HepG2 (cell line): ENCODE data around the gene REEP6. TPM values are rescaled to one million over a fixed set of nuclear protein-coding genes. Genes with fewer than 3 reads are reported as not detected.

Source experiments
- ATF7 ChIP-seq, 2 experiments: fragments of 450-650 bp in 1 of 2; sonication (generic) in 1 of 2; formaldehyde crosslinking in 1 of 2; IDR thresholded peaks; 2 replicates each; pipeline versions ENCODE4 v1.4.0 to v1.6.1; 2016 to 2020; ENCODE audit warnings: antibody characterized with exemption in 1 of 2, mild to moderate bottlenecking in 1 of 2, missing genetic modification reagents in 1 of 2
- FOXK1 ChIP-seq: sonication (generic); formaldehyde crosslinking; IDR thresholded peaks from 2 replicates; pipeline ENCODE4 v1.4.0; 2020; ENCODE audit warnings: low read depth, missing genetic modification reagents, borderline replicate concordance
- HNF4A ChIP-seq: sonication (generic); formaldehyde crosslinking; IDR thresholded peaks from 2 replicates; pipeline ENCODE4 v1.4.0; 2020; ENCODE audit warnings: missing genetic modification reagents
- ISL2 ChIP-seq: sonication (generic); formaldehyde crosslinking; IDR thresholded peaks from 2 replicates; pipeline ENCODE4 v1.5.0; 2020; ENCODE audit warnings: missing genetic modification reagents
- LCORL ChIP-seq, 2 experiments: fragments of 450-650 bp in 1 of 2; sonication (generic) in 1 of 2; formaldehyde crosslinking in 1 of 2; IDR thresholded peaks; 2 replicates each; pipeline versions ENCODE4 v1.5.0 to v1.6.1; 2017 to 2020; ENCODE audit warnings: antibody characterized with exemption in 1 of 2, missing genetic modification reagents in 1 of 2
- MXI1 ChIP-seq: IDR thresholded peaks from 3 replicates; pipeline ENCODE4 v1.6.1; 2012; ENCODE audit warnings: low read depth, low read length, inconsistent platforms, borderline replicate concordance
- NCOR1 ChIP-seq: fragments of 200-600 bp; sonication (generic); IDR thresholded peaks from 2 replicates; pipeline ENCODE4 v1.7.0; 2017; ENCODE audit warnings: antibody characterized with exemption, low read length, borderline replicate concordance
- NFATC3 ChIP-seq: sonication (generic); formaldehyde crosslinking; IDR thresholded peaks from 2 replicates; pipeline ENCODE4 v1.5.1; 2020; ENCODE audit warnings: mild to moderate bottlenecking, missing genetic modification reagents
- NFKB2 ChIP-seq: sonication (generic); formaldehyde crosslinking; IDR thresholded peaks from 2 replicates; pipeline ENCODE4 v1.4.0; 2020; ENCODE audit warnings: missing genetic modification reagents, borderline replicate concordance
- NR1H2 ChIP-seq: sonication (generic); formaldehyde crosslinking; IDR thresholded peaks from 2 replicates; pipeline ENCODE4 v1.8.1; 2022; ENCODE audit warnings: low read depth, missing genetic modification reagents, borderline replicate concordance
- RBFOX2 ChIP-seq: fragments of 200-400 bp; formaldehyde crosslinking; IDR thresholded peaks from 2 replicates; pipeline ENCODE4 v1.6.1; 2017; ENCODE audit warnings: low read depth, mild to moderate bottlenecking, low read length
- SIN3B ChIP-seq: fragments of 150-350 bp; IDR thresholded peaks from 2 replicates; pipeline ENCODE4 v1.6.1; 2014; ENCODE audit warnings: low read length
- SOX6 ChIP-seq, 2 experiments: fragments of 450-650 bp in 1 of 2; sonication (generic) in 1 of 2; formaldehyde crosslinking in 1 of 2; IDR thresholded peaks; 2 replicates each; pipeline versions ENCODE4 v1.4.0 to v1.6.1; 2017 to 2020; ENCODE audit warnings: antibody characterized with exemption in 1 of 2, mild to moderate bottlenecking in 1 of 2, missing genetic modification reagents in 1 of 2
- SP4 ChIP-seq: sonication (generic); formaldehyde crosslinking; IDR thresholded peaks from 2 replicates; pipeline ENCODE4 v1.8.1; 2023; ENCODE audit warnings: mild to moderate bottlenecking, missing genetic modification reagents
- TCF7 ChIP-seq: sonication (generic); IDR thresholded peaks from 2 replicates; pipeline ENCODE4 v1.6.1; 2016; ENCODE audit warnings: antibody characterized with exemption, low read depth
- ZNF10 ChIP-seq: sonication (generic); formaldehyde crosslinking; IDR thresholded peaks from 2 replicates; pipeline ENCODE4 v1.4.0; 2020; ENCODE audit warnings: mild to moderate bottlenecking, low read depth, missing genetic modification reagents, borderline replicate concordance
- ZNF234 ChIP-seq: sonication (generic); formaldehyde crosslinking; conservative IDR thresholded peaks from 2 replicates; pipeline ENCODE4 v1.5.1; 2020; ENCODE audit warnings: mild to moderate bottlenecking, missing genetic modification reagents
- ZNF274 ChIP-seq: sonication (generic); formaldehyde crosslinking; IDR thresholded peaks from 2 replicates; pipeline ENCODE4 v1.5.1; 2020; ENCODE audit warnings: mild to moderate bottlenecking, missing genetic modification reagents
- ZNF33B ChIP-seq: sonication (generic); formaldehyde crosslinking; IDR thresholded peaks from 2 replicates; pipeline ENCODE4 v1.5.1; 2020; ENCODE audit warnings: mild to moderate bottlenecking, missing genetic modification reagents
- ZNF547 ChIP-seq: sonication (generic); formaldehyde crosslinking; IDR thresholded peaks from 2 replicates; pipeline ENCODE4 v1.5.1; 2020; ENCODE audit warnings: mild to moderate bottlenecking, missing genetic modification reagents
- ZNF616 ChIP-seq: sonication (generic); formaldehyde crosslinking; IDR thresholded peaks from 2 replicates; pipeline ENCODE4 v1.5.0; 2020; ENCODE audit warnings: low read depth, mild to moderate bottlenecking, missing genetic modification reagents
- ZNF629 ChIP-seq: sonication (generic); formaldehyde crosslinking; conservative IDR thresholded peaks from 2 replicates; pipeline ENCODE4 v1.5.0; 2020; ENCODE audit warnings: missing genetic modification reagents
- ZNF639 ChIP-seq: conservative IDR thresholded peaks from 2 replicates; pipeline ENCODE4 v1.6.1; 2018; ENCODE audit warnings: missing genetic modification reagents
- polyA plus RNA-seq, 8 experiments: library from polyadenylated mRNA; depleted of rRNA in 3 of 8; stranded (reverse) in 7 of 8; unstranded in 1 of 8; fragments of >200 nt; fragmentation: Illumina TruSeq in 4 of 8; extraction: Trizol in 4 of 8; gene quantifications; 2 replicates each; pipeline versions ENCODE4 v1.2.1 to v1.2.3, GENCODE V29; 2011 to 2016; ENCODE audit warnings: low read depth in 4 of 8, missing spikeins in 1 of 8, mixed read lengths in 1 of 8; ENCODE audit not compliant: insufficient read depth in 1 of 8
- total RNA-seq, 5 experiments: library from RNA; depleted of rRNA; stranded (reverse); fragments of >200 nt; fragmentation: Illumina TruSeq; extraction: Trizol; gene quantifications; 2 replicates each; pipeline ENCODE4 v1.2.3, GENCODE V29; 2016; ENCODE audit warnings: low read depth in 1 of 5
- TF ChIP-seq, protein P1 (sequence below): sonication (generic); formaldehyde crosslinking; IDR thresholded peaks from 2 replicates; pipeline ENCODE4 v1.9.0; 2021; ENCODE audit warnings: missing genetic modification reagents, borderline replicate concordance
- TF ChIP-seq, protein P2 (sequence below): IDR thresholded peaks from 2 replicates; pipeline ENCODE4 v1.6.1; 2018; ENCODE audit warnings: missing genetic modification reagents, mild to moderate bottlenecking, missing compliant biosample characterization

REEP6 gene
- total and polyA plus RNA-seq, 2 of the 13 experiments (the other 11 are each of a cell fraction or from before 2014, with no cell fraction given): 10.0 to 28.8 TPM

DNA sequence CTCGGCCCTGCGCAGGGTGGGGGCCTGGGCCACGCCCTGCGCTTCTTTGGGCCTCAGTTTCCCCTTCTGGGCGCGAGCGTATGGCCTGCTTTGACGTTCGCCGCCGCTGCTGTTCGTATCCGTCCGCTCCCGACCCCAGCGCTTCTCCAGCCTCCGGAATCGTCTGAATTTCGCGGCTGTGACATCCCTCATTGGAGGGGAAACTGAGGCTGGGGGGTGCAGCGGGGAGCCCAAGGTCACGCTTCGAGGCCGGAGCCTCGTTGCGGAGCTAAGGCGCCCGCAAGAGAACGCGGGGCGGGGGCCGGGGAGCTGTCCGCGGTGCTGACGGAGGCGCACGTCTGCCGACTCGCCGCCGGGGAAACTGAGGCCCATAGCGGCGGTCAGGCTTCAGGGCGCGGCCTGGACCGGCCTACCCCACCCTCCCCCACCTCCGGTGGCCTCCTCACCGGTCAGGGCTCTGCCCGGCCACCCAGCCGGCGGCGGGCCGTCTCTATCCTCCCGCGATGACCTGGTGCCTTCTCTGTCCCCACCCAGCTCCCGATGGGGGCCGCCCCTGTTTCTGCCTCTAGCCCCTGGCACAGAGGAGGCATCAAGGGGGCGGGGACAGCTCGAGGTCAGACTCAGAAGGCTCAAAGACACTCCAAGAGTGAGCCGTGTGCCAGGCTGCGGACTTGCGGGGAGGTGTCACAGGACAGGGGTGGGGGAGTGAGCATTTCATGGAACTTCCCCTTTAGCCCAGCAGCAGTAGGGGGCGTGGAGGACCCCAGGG is 44.1 kb upstream of the REEP6 start (continued):
- TF ChIP-seq NCOR1 (no peak), MXI1 (peak; percentile 45; the same call in 1 of the 3 replicates), FOXK1 (CRISPR knock-in tag) (no peak), NFATC3 (CRISPR knock-in tag) (no peak), SOX6 (IDR thresholded peaks at IDR 0.05) (no peak), SOX6 (CRISPR knock-in tag; IDR thresholded peaks at IDR 0.05) (0 out of 2 replicates have a peak, but pooled peaks have one; percentile 14), ZNF33B (CRISPR knock-in tag) (no peak), ZNF274 (CRISPR knock-in tag) (peak; percentile 67; the same call in 1 of the 2 replicates), SP4 (CRISPR knock-in tag) (no peak), NR1H2 (CRISPR knock-in tag) (peak; percentile 70), ZNF616 (CRISPR knock-in tag) (no peak), SIN3B (no peak), ZNF639 (0 out of 2 replicates have a peak, but pooled peaks have one; percentile 32), NFKB2 (peak; percentile 71; the same call in 1 of the 2 replicates), ZNF547 (peak; percentile 60), ZNF10 (CRISPR knock-in tag) (no peak), ATF7 (IDR thresholded peaks at IDR 0.05) (no peak), ATF7 (CRISPR knock-in tag; IDR thresholded peaks at IDR 0.05) (no peak), ISL2 (0 out of 2 replicates have a peak, but pooled peaks have one; percentile 38), RBFOX2 (no peak), LCORL (IDR thresholded peaks at IDR 0.05) (no peak), LCORL (CRISPR knock-in tag; IDR thresholded peaks at IDR 0.05) (no peak), ZNF234 (CRISPR knock-in tag) (0 out of 2 replicates have a peak, but pooled peaks have one; percentile 51), HNF4A (CRISPR knock-in tag) (no peak), TCF7 (no peak), ZNF629 (CRISPR knock-in tag) (no peak)
- TF ChIP-seq, protein P1, sequence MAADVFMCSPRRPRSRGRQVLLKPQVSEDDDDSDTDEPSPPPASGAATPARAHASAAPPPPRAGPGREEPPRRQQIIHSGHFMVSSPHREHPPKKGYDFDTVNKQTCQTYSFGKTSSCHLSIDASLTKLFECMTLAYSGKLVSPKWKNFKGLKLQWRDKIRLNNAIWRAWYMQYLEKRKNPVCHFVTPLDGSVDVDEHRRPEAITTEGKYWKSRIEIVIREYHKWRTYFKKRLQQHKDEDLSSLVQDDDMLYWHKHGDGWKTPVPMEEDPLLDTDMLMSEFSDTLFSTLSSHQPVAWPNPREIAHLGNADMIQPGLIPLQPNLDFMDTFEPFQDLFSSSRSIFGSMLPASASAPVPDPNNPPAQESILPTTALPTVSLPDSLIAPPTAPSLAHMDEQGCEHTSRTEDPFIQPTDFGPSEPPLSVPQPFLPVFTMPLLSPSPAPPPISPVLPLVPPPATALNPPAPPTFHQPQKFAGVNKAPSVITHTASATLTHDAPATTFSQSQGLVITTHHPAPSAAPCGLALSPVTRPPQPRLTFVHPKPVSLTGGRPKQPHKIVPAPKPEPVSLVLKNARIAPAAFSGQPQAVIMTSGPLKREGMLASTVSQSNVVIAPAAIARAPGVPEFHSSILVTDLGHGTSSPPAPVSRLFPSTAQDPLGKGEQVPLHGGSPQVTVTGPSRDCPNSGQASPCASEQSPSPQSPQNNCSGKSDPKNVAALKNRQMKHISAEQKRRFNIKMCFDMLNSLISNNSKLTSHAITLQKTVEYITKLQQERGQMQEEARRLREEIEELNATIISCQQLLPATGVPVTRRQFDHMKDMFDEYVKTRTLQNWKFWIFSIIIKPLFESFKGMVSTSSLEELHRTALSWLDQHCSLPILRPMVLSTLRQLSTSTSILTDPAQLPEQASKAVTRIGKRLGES (CRISPR knock-in tag): no peak
- TF ChIP-seq, protein P2, sequence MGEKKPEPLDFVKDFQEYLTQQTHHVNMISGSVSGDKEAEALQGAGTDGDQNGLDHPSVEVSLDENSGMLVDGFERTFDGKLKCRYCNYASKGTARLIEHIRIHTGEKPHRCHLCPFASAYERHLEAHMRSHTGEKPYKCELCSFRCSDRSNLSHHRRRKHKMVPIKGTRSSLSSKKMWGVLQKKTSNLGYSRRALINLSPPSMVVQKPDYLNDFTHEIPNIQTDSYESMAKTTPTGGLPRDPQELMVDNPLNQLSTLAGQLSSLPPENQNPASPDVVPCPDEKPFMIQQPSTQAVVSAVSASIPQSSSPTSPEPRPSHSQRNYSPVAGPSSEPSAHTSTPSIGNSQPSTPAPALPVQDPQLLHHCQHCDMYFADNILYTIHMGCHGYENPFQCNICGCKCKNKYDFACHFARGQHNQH: peak; percentile 73; the same call in 1 of the 2 replicates
